ENCODE data around the gene CHD9.
A peak's percentile ranks its signal among the peaks of the same experiment; 100 is the strongest.

Gene CHD9

DNA sequence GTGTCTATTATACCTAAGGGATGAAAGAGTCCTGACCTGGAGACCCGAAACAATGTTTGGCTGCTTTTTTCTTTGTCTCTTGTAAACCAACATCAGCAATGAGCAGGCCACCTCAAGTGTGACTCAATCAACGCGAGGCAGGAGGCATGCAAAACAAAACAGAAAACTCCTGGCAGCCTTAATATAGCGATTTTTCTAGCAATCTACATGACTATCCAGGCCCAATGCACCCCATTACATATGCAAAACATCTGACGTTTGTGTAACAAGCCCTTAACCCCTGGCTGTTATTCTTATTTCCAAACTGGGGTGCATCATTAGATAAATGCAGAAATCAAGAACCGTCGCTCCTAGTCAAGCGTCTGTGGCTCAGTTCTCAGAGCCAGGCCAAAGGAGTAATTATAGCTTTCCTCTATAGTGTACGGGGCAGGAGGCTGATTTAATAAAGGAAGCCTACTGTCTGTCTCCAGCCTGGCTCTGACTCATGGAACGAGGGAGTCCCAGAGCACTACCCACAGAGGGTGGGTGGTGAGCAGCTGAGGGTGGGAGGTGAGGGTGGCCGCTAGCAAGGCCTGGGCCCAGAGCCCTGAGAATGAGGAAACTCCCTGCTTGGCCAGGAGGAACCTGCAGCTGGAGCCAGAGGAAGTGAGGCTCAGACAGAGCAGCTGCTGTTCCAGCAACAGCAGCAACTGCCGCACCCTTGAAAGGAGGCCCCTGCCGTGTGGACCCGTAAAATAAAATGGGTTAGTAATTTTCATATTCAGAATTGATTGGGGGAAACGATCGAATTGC is 43.9 kb downstream of the CHD9 start:
- peak; percentile 38 for DNase-seq

DNA sequence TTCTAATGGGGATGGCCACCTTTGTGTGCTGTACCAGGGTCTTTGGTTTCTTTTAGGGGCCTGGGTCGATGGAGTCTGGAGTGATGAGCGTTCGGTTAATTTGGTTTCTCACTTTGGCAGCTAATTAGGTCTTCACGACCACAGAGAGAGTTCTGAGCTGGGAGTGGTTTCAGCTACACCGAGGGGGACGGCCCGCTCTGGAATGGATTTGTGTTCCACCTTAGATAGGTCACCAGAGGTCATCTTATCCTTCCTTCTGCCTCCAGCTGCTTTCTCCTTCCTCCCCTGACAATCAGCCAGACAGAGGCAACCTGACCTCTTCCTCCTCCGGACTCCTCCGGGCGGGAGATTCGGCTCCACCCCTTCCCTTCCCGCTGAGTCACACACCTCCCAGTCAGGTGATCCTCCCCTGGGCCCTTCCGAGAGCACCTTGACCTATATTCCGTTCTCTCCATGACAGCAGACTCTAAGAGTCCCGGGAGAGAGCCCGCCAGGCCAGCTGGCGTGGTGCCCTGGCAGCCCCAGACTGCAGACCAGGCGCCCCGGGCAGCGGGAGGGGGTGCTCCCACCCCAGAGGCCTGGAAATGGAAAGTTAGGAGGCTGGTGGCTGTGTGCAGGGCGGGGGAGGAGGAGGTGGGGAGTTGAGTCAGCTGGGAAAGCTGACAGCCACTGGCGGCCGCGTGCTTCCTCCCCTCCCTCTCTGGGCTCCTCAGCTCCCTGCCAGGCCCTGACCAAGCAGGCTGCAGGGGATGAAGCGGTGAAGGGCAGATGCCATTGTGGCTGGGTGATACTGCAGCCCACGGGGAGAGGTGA is 44.7 kb downstream of the CHD9 start:
- DNase-seq = peak; percentile 53

DNA sequence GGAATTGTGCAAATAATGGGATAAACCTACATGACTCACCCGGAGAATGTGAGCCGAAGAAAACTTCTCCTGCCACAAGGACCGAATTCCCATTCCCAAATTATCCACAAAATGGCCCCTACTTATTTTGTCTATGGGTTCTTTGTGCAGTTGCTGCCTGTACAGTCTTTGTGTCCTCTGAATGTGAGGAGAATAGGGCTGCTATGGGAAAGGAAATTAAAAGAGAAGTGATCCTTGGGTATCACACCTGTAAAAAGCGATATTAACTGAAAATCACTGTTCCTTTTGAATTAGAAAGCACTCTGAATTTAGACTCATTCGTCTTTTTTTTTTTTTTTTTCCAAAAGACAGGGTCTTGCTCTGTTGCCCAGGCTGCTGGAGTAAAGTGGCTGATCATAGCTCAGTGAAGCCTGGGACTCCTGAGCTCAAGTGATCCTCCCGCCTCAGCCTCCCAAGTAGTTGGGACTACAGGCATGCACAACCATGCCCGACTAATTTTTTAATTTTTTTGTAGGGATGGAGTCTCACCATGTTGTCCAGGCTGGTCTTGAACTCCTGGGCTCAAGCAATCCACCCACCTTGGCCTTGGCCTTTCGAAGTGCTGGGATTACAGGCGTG is 45.4 kb downstream of the CHD9 start:
- DNase-seq = no peak

DNA sequence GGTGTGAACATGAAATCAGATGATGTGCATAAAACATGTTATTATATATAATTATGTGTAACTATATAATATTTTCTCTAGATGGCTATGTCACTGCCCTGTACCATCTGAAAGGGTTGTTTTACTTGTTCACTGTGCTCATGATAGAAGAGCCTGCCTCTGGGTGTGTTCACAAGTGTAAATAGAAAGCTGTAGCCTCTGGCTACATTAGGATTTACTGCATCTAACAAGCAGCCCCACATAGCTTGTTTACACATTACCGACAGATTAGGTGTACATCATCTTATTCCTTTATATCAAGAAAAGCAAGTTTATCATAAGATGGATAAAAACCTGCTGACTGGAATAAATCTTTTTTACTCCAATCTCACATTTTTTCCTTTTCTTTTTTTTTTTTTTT is 46.1 kb downstream of the CHD9 start:
- DNase-seq = no peak

DNA sequence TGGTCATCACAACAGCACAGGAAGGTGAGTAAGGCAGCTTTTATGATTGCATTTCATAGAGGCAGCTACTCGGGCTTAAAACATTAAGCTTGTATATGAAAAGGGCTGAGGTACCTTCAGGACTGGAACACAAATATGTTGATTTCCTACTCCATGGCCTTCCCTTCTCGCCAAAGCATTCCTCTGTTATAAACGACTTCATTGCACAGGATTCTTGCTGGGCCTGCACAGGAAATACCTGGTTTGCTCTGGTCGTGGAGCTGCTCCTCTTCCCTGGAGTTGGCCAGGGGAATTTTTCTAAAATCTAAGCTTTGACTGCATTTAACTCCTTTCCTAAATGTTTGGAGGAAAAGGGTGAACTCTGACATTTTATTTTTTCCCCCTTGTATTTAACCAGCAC is 49.0 kb downstream of the CHD9 start:
- DNase-seq = no peak

DNA sequence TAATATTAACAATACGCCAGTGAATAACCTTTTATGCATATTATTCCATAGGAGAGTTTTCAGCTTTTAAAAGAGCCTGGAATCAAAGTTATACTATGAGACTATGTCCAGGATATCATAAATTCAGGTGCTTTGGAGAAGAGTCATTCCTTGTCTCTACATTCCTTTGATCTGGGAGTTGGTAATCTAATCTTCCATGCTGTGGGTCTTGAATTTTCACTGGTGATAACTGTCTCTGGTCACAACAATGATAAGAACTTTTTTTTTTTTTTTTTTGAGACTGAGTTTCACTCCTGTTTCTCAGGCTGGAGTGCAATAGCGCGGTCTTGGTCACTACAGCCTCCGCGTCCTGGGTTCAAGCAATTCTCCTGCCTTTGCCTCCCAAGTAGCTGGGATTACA is 50.8 kb downstream of the CHD9 start:
- no peak for DNase-seq

DNA sequence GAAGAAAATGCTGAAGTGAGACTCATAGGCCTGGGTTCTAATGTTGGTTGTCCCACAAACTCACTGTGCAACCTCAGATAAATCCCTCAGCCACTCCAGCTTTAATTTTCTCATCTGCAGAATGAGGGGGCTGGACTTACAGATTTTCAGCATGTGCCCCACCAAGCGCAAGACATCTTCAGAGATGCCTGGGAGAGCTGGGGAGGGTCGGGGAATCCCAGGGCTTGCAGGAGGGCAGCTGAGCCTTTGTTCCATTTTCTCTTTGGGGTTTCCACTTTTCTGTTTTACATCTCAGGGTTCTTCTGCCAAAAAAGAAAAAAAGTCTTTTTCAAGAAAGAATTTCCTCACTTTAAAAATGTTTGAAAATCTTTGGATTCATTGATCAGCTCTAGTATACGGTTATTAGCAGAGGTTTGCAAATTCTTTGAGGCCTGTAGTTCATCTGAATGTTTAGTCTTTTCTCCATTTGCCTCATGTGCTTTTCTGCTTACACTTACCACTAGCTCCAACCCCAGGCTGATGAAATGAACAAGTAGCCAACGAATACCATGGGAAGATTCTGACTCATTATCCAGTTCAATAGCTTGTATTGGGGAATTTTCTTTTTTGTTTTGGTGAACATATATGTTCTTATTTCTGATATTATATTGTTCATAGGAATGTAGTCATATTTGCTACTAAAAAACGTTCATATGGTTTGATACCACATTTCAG is 56.4 kb downstream of the CHD9 start:
- no peak for DNase-seq

DNA sequence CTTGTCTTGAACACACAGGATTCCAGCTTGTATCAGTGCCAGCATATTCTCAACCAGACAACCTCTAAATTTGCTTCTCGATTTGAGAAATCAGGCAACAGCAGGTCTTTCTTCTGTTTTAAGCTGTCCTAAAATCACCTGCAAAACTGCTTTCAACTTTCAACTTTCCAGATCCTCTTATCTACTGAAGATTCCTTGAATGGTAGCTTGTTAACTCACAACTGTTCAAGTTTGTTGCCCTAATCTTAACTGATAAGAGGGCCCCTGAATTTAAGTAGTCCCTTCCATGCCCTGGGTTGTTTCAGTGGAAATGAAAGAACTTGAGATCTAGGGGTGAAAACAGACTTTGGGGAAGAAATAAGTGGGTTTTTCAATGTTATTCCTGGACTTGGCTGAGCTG is 57.2 kb downstream of the CHD9 start:
- DNase-seq = no peak

DNA sequence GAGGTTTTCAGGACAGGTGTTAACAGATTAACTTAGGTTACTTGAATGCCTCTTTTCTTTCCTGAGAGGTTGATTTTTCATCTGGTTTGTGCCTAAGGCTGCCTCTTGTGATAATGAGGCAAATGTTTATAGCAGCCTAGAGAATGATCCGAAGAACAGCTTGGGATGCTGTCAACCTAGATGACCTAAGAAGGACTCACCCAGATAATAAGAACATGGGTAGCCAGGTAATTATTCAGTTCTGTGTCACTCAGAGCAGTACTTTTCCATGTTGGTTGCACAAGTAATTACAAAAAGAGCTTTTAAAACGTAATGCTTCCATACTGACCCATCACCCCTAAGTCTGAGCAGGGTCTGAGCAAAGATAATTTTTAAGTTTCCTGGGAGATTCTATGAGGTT is 60.3 kb downstream of the CHD9 start:
- DNase-seq = no peak

DNA sequence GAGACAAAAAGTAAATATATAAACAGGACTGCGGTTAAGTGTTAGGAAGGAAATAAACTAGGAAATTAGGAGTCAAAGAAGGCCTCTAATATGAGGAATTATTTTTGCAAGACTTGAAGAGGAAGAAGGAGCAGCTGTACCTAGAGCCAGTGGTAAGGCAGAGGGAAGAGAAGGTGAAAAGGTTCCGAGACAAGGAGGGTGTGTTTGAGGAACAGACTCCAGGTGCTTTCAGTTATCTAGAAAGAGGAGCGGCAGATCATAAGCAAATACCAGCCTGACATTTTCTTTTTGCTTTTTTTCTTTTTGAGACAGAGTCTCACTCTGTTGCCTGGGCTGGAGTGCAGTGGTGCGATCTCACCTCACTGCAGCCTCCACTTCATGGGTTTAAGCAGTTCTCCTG is 61.0 kb downstream of the CHD9 start:
- no peak for DNase-seq

DNA sequence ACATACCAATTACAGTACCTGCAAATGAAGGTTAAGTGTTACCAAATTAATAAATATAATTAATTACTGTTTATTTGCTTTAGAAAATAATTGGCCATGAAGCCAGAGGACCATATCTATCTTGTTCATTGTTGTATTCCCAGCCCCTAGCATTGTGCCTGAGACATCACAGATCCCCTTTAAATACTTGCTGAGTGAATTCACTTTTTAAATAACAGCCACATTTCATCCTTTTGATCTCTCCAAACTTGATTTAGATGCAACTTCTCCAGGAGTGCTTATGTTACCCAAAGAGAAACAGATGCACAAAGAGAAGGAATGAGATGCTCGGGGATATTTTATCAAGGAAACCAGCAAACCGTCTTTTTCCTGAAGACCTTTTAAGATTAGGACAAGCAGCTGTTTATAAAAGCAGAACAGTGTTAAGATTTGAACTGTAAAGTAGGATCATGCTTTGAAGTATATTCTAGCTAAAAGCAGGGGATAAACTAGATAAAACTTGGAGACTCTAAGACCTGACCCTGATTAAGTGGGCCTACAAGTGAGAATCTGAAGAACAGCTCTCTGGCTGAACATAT is 66.3 kb downstream of the CHD9 start:
- DNase-seq = no peak

DNA sequence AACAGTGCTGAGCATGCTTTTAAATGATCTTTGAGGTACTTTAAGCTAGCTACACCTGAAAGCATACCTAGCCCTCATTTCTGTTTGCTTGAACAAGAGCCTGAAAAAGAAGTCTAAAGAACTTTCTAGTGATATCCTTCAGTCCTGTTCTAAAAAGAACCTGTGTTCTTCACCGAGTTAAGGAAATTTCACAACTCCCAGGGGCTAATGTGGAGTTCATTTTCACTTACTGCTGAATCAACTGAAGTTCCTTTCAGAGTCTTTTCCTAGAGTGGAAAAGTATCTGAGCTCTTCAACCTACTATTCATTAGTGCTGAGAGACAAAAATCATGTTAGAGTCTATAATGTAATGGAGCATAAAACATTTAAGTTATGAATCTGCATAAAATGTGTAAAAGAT is 66.9 kb downstream of the CHD9 start:
- no peak for DNase-seq

DNA sequence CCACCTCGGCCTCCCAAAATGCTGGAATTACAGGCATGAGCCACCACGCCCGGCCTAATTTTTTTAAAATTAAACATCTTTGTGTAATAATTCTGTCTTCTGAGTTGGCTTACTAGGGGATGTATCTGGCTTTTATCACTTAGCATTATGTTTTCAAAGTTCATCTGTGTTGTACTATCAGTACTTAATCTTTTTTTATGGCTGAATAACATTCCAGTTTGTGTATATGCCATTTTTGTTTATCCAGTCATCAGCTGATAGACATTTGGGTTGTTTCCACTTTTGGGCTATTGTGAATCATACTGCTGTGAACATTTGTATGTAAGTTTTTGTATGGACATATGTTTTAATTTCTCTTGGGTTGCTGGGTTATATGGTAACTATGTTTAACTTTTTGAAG is 69.0 kb downstream of the CHD9 start:
- no peak for DNase-seq

DNA sequence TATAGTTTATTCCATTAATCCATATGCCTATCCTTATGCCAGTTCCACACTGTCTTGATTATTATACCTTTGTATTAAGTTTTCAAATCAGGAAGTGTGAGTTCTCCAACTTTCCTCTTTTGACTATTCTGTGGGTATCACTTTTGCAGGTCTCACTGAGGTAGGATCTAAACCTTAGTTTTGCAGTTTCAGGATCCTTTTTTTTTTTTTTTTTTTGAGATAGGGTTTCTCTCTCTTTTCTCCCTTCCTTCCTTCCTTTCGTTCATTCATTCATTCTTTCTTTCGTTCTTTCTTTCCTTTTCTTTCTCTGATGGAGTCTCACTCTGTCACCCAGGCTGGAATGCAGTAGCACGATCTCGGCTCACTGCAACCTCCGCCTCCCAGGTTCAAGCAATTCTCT is 71.6 kb downstream of the CHD9 start:
- no peak for DNase-seq

DNA sequence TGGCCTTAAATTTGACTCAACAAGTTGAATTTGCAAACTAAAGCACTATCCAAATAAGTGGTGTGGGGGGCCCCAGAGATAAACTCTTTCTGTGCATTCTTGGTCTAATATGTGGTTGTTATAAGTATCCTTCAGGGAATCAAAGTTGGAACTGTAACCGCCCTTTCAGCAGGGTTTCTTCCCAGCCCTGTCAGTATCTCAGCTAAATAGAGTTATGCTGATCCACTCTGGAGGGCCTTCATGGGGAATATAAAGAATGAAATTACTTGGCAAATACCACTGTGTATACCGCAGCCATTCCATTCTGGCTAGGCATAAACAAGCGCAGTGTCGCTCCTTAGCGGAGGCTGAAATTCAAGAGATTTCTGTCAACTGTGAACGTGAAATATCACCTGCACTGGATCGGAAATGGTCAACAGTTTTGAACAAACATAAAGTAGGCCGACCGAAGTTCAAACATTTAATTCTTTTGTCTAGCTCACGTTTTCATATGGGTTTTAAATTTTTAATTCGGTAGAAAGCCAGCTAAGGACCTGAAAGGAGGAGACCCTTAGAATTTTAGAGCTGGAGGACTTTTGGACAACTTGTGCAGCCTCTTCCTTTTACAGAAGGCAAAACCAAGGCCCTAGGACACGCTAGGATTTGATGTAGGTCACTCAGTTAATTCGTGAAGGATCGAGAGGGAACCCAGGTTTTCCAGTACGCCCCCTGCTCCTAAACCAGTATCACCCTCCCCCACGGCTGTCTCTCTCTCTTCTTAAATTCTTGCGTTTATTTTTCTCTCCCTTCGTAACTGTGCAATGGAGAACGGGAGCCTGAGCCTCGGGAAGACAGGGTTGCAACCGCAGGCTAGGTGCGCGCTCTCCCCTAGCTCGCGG is 74.7 kb downstream of the CHD9 start:
- no peak for DNase-seq

DNA sequence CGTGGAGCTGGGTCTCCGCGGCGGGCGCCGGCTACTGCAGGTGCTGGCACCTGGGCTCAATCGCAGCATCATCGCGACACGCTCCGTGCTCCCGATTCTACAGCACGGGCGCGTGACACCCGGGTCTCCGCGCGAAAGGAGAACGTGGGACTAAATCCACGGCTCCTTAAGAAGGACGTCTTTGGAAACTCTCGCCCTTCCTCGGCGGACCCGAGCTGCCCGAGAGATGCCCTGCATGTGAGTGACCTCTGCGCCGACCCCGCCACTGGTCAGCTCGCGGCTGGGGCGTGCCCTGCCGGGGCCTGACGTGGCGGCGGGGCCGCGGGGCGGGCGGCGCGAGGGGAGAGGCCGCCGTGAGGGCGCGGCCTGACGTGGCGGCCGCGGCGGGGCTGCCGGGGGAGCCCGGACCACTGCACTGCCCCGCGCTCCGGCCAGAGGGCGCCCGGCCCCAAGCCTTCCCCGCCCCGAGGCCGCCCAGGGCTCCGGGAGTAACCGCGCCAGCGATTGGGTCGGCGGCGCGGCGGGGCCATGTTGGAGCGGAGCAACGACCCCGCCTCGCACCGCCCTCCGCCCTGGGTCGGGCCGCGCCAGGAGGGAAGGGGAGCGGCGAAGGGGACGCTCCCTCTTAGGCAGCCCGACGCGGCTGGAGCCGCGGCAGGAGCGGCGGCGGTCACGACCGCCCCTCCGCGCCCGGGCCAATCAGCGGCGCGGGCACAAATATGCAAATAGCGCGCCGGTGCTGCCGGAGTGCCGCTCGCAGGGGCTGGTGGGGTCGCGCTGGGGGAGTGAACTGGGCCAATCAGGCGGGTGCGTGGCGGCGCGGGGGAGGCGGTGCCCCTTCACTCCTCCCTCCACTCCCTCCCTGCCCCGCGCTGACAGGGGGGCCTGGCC is 75.6 kb downstream of the CHD9 start:
- peak; percentile 93 for DNase-seq

DNA sequence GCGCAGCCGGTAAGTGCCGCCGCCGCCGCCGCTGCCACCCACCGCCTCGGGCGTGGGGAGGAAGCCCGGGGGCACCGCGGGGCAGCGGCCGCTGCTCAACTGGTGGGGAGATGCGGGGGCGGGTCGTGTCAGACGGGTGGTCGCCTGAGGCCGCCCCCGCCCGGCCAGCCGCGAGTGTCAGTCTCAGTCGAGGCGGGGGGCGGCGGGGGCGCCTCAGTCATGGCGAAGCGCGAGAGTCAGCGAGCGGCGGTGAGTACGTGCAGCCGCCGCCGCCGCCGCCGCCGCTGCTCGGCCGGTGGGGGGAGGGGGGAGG is 76.2 kb downstream of the CHD9 start:
- DNase-seq = no peak

DNA sequence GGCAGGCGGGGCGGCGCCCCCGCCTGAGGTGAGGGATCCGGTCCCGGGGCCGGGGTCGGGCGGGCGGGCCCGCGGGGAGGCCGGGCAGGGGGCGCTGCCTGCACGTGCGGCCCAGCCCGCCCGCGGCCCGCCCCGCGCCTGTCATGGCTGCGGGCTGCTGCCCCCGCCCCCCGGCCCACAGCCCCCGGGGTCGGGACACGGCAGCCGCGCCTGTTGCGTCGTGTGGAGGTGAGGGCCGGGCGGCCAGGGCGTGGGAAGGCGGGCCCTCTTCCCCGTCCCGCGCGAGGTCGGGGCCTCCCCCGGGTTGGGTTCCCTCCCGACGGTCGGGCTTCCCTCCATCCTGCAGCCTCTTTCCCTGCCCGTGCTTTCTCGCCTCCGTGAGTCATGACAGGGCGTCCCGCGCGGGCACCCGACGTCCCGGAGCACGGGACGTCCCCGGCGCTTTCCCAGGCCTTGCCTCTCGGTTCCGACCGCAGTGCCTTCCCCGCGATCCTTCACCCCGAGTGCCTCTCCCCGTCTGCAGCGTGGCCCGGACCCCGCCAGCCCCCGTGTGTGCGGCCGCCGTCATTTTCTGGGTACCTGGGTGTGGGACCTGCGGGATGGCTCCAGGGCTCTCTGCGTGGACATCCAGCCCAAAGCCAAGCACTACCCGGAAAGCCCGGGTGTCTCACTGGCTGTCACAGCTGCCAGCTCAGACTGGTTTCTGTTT is 76.7 kb downstream of the CHD9 start:
- peak; percentile 50 for DNase-seq

DNA sequence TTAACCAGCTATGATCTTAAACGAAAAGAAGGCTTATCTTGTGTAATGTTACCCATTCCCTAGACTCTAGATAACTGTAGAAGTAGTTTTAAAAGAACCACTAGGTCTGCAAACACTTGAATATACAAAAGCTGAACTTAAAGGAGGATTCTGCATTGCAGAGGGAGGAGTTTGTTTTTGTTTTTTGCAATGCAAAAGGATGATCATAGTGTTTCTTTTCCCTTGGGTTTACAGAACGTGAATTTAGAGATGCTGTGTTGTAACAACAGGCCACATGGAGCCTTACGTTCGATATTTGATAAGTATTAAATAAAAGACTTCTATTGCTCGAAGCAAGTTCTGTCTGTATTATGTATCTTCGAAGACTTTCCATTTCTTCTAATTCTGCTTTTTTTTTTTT is 77.6 kb downstream of the CHD9 start:
- DNase-seq = no peak

DNA sequence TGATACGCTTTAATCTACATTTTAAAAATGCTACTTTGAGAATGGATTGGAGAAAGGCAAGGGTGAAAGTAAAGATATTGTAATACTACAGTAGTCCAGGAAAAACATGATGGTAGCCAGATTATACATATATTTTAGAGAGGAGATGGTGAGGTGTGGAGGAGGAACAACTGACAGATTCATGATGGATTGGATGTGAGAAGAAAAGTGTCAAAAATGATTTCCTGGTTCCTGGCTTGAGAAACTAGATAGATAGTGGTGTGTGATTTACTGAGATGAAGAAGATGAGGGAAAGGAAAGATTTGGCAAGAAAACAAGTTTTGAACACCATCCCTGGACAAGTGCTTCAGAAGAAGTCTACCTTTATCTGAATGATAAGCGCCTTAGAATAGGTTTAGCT is 80.5 kb downstream of the CHD9 start:
- DNase-seq = no peak
